Activated gamma-delta T cell treated with Interleukin-2 at 50 U/mL for 16 hours (primary cell): ENCODE results near the gene TMC8.

Source experiments
- DNase-seq: peaks from one replicate; pipeline ENCODE4 v3.0.0-alpha.2; 2020

Gene TMC8

DNA sequence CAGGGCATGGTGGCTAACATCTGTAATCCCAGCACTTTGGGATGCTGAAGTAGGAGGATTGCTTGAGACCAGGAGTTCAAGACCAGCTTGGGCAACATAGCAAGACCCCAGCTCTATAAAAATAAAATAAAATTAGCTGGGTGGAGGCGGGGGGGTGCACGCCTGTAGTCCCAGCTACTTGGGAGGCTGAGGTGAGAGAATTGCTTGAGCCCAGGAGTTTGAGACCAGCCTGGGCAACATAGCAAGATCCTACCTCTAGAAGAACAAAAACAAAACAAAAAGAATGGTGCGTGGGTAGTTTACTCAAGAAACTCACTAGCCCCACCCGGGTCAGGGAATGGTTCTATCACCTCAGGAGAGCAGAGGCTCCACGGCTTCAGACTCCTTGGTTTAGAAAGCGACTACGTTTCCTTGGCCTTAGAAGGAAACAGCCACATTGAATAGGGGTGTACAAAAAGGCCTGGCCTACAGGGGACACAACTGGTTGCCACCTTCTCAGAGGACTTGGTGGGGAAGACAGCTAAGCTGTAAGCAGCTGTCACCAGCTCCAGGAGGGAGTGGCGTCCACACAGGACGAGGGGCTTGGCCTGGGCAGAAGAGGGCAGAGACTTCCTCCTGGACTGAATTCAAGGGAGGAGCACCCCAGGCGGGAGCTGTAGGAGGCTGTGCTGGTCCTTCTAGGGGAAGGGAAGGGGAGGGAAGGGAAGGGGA is 55.6 kb downstream of the TMC8 start:
- no peak for DNase-seq

DNA sequence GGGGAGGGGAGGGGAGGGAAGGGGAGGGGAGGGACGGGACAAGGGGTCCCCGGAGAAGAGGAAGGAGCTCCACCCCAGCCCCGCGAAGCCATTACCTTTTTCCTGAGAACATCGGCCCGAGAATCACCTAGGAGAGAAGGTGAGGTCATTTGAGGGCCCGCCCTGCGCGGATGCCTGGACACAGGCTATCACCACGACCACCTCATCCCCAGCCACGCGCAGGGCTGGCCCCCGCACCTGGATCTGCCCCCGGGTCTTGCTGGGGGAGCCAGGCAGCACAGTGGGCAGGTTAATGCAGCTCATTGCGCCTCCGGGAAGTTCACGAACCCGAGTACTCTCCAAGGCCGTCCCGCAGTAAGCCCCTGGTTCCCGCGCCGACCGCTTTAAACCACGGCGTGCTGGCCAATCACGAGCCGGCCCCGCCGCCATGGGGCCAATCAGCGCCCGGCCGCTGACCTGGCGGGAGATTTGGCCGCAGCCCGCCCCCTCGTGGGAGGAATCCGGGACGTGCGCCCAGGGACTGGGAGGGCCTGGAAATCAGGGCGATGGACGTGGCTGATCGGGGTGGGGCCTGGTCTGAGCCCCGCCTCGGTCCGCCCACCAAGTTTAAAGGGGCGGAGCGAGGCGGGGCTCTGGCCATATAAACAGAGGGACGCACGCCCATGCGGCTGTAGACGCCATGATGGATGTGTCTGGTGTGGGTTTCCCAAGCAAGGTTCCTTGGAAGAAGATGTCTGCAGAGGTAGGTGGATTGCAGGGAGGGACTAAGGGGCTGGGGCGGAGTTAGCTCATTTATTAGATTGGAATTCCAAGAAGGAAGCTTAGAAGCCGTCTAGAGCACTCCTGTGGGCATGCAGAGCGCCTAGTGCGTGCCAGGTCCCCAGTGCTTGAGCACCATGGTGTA is 56.4 kb downstream of the TMC8 start, which contains the start of the genes AFMID and TK1:
TSS of gene AFMID (plus strand) at position 671 of the 904 bp plus-strand sequence. CDS start at position 680, 9 bp downstream.
TSS of gene TK1 (minus strand) at position 361 of the 904 bp plus-strand sequence. CDS start at position 303, 58 bp downstream.
- DNase-seq: peak; percentile 65
